PFSK-1 (cell line): ENCODE measurements around the gene RMND5A.

Experiments used
- FOXP2 ChIP-seq: optimal IDR thresholded peaks from 2 replicates; pipeline ENCODE3; 2011; ENCODE audit warnings: borderline replicate concordance, control low read depth, inconsistent platforms; ENCODE audit not compliant: insufficient read depth; ENCODE audit errors: extremely low read length, extremely low read depth
- POLR2AphosphoS5 ChIP-seq: IDR thresholded peaks from 2 replicates; pipeline ENCODE4 v1.6.1; 2012; ENCODE audit warnings: low read depth, mild to moderate bottlenecking, control low read depth, low read length, moderate library complexity
- REST ChIP-seq, 2 experiments: IDR thresholded peaks; 2 replicates each; pipeline versions ENCODE4 v1.6.1 to v1.8.0; 2011 to 2012; ENCODE audit warnings: low read depth in 2 of 2, low read length in 2 of 2, control low read depth in 1 of 2, inconsistent platforms in 1 of 2, mild to moderate bottlenecking in 1 of 2, moderate library complexity in 1 of 2; ENCODE audit not compliant: insufficient read depth in 1 of 2
- SIN3A ChIP-seq: IDR thresholded peaks from 2 replicates; pipeline ENCODE4 v1.6.1; 2012; ENCODE audit warnings: mild to moderate bottlenecking, low read length, moderate library complexity, borderline replicate concordance; ENCODE audit not compliant: insufficient read depth
- TAF1 ChIP-seq: IDR thresholded peaks from 2 replicates; pipeline ENCODE4 v1.6.1; 2012; ENCODE audit warnings: low read length, control low read depth, borderline replicate concordance; ENCODE audit not compliant: insufficient read depth

RMND5A gene

GRCh38 chr2:86685351-86685750 is 34.7 kb upstream of the RMND5A start:
- TF ChIP-seq FOXP2, result no peak
- TF ChIP-seq POLR2AphosphoS5, result no peak
- TF ChIP-seq TAF1, result no peak
- no peak for TF ChIP-seq REST (IDR thresholded peaks at IDR 0.05; ENCODE audit: insufficient read depth in 1 of 2, low read depth in 2 of 2, low read length in 2 of 2)
- TF ChIP-seq SIN3A, result no peak

GRCh38 chr2:86686460-86686859 is 33.6 kb upstream of the RMND5A start:
- TF ChIP-seq FOXP2 (no peak), SIN3A (no peak), REST (IDR thresholded peaks at IDR 0.05; ENCODE audit: insufficient read depth in 1 of 2, low read depth in 2 of 2, low read length in 2 of 2) (no peak), TAF1 (no peak), POLR2AphosphoS5 (no peak)

- TF ChIP-seq POLR2AphosphoS5 (no peak), SIN3A (no peak), FOXP2 (no peak), TAF1 (no peak), REST (IDR thresholded peaks at IDR 0.05; ENCODE audit: insufficient read depth in 1 of 2, low read depth in 2 of 2, low read length in 2 of 2) (no peak)
These were observed 33.2 kb upstream of the RMND5A start for GRCh38 chr2:86686905-86687304.

GRCh38 chr2:86695053-86695691 is 24.9 kb upstream of the RMND5A start:
- no peak for TF ChIP-seq REST (IDR thresholded peaks at IDR 0.05; ENCODE audit: insufficient read depth in 1 of 2, low read depth in 2 of 2, low read length in 2 of 2)
- no peak for TF ChIP-seq POLR2AphosphoS5
- no peak for TF ChIP-seq TAF1
- no peak for TF ChIP-seq SIN3A
- TF ChIP-seq FOXP2, result no peak
